ENCODE data around the gene ARSB. TPM values are rescaled to one million over a fixed set of nuclear protein-coding genes. Genes with fewer than 3 reads are reported as not detected.

The ARSB gene
- total RNA-seq, 1 donor from 2014 or later: 21.4 TPM

DNA sequence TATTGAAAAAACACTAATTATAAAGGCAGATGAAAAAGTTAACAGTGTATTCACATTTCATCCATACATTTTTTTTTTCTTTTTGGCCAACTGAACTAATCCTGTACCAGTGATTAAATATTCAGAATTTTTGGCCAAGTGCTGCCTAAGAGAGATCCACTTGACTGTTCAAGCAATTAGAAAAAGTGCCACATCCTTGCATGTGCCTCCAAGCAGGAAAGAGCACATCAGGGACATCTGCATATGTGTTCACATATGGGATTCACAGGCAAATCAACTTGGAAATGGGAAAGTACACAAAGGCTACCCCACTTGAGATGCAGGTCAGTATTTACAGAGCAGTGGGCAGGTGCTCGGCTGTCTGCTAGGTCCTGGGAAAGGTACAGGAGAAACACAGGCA is 173.2 kb downstream of the ARSB start:
- no peak for DNase-seq (ENCODE audit: low spot score in 2 of 2, unreplicated experiment in 2 of 2)
- no peaks in the 10 kb centered on the region for H3K27me3 Mint-ChIP-seq (ENCODE audit: low read depth)
- no peaks in the 10 kb centered on the region for H3K36me3 Mint-ChIP-seq
- peak overlapping the region; percentile 39 for H3K27ac Mint-ChIP-seq
- TF ChIP-seq CTCF (IDR thresholded peaks at IDR 0.05; ENCODE audit: unreplicated experiment): no peak
- peaks cover 17% of the 10 kb centered on the region for H3K4me1 Mint-ChIP-seq
- H3K9me3 Mint-ChIP-seq: no peaks in the 10 kb centered on the region
- H3K4me3 Mint-ChIP-seq: no peak overlapping the region

DNA sequence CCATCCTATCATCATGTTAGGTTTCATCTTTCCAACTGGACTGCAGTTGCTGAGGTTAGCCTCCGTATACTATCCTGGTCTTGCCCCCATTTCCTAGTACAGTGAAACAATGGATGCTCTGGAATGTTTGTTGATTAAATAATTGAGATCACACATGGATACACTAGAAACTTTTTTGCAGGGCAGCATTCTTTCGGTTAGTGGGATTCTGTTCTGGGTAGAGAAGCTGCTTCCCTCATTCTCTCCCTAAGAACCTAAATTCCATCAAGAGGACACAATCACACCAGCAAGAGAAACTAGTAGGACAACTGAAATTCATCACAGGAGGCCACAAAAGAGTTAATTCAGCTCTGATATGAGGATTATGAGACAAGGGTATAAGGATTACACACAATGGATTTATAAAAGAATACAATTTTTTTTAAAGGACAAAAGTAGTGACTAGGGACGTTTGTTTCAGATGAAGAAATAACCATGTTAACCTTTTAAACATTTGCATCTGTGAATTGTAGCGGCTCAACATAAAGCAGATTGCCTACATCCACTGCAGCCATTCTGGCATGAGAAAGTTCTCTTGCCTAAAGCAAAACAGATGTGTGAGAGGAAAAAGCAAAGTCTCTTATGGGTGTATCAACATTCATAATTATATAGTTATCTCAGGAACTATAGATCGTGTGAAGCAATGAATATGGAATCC is 173.8 kb downstream of the ARSB start:
- peak overlapping the region; percentile 62 for H3K27ac Mint-ChIP-seq

GRCh38 chr5:78810098-78810920 is 174.8 kb downstream of the ARSB start:
- H3K4me1 Mint-ChIP-seq: peaks cover 23% of the 10 kb centered on the region
- H3K27ac Mint-ChIP-seq: peak overlapping the region; percentile 62
- no peaks in the 10 kb centered on the region for H3K9me3 Mint-ChIP-seq
- TF ChIP-seq CTCF (IDR thresholded peaks at IDR 0.05; ENCODE audit: unreplicated experiment): no peak
- H3K36me3 Mint-ChIP-seq: no peaks in the 10 kb centered on the region
- H3K27me3 Mint-ChIP-seq (ENCODE audit: low read depth): no peaks in the 10 kb centered on the region
- DNase-seq (ENCODE audit: low spot score in 2 of 2, unreplicated experiment in 2 of 2): no peak
- no peak overlapping the region for H3K4me3 Mint-ChIP-seq

More for the DNA sequence above, 173.8 kb downstream of the ARSB start:
- Mint-ChIP-seq H3K36me3 (no peaks in the 10 kb centered on the region), H3K4me1 (peaks cover 20% of the 10 kb centered on the region), H3K4me3 (no peak overlapping the region), H3K27me3 (ENCODE audit: low read depth) (no peaks in the 10 kb centered on the region), H3K9me3 (no peaks in the 10 kb centered on the region)
- no peak for DNase-seq (ENCODE audit: low spot score in 2 of 2, unreplicated experiment in 2 of 2)
- no peak for TF ChIP-seq CTCF (IDR thresholded peaks at IDR 0.05; ENCODE audit: unreplicated experiment)

DNA sequence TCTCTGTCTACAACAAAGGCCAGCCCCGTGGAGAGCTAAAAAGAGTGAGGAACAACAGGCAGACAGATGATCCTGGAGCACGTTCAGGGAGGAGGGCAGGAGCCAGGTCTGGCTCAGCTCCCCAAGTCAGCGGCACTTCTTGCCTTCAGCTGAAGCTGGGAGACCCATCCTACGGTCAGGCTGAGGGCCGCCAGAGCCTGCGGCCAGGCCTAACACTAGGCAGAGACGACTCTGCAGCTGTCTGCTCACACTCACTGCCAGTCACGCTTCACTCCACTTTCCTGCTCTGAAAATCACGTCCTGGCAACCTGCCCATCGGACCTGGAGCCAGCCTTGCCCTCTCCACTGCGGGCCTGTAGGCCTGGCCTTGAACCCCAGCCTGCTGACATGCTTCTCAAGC is 175.7 kb downstream of the ARSB start:
- Mint-ChIP-seq H3K36me3 (no peaks in the 10 kb centered on the region), H3K4me3 (no peak overlapping the region), H3K27ac (no peak overlapping the region), H3K4me1 (peaks cover 26% of the 10 kb centered on the region), H3K9me3 (no peaks in the 10 kb centered on the region), H3K27me3 (ENCODE audit: low read depth) (no peaks in the 10 kb centered on the region)
- DNase-seq (ENCODE audit: low spot score in 2 of 2, unreplicated experiment in 2 of 2): no peak
- TF ChIP-seq CTCF (IDR thresholded peaks at IDR 0.05; ENCODE audit: unreplicated experiment): no peak

- Mint-ChIP-seq H3K4me1 (peaks cover 28% of the 10 kb centered on the region), H3K4me3 (no peak overlapping the region), H3K27ac (no peak overlapping the region), H3K27me3 (ENCODE audit: low read depth) (no peaks in the 10 kb centered on the region), H3K9me3 (no peaks in the 10 kb centered on the region), H3K36me3 (no peaks in the 10 kb centered on the region)
- TF ChIP-seq CTCF (IDR thresholded peaks at IDR 0.05; ENCODE audit: unreplicated experiment): no peak
- DNase-seq (ENCODE audit: low spot score in 2 of 2, unreplicated experiment in 2 of 2): no peak
These were observed 176.3 kb downstream of the ARSB start for GRCh38 chr5:78808818-78809217.
